GM21390 (cell line): ENCODE data around the gene TASOR.
"Not testable (repeated sequence)": the region's sequence is repeated elsewhere in the genome, so short reads cannot be mapped to it uniquely, and the experiment has no call there.

ENCODE experiments used
- ATAC-seq: cut with Tn5 transposase; IDR thresholded peaks from one replicate; pipeline ENCODE4 v1.9.1; 2021; ENCODE audit not compliant: unreplicated experiment

TASOR gene

GRCh38 chr3:56683122-56683817 is at the start of gene TASOR:
Gene TASOR (minus strand): TSS chr3:56683265. CDS start chr3:56683006, 259 bp downstream.
- ATAC-seq: peak; percentile 71

- ATAC-seq: no peak
These were observed 49.0 kb upstream of the TASOR start for GRCh38 chr3:56732109-56732508.

GRCh38 chr3:56725175-56725574 is 42.1 kb upstream of the TASOR start:
- ATAC-seq: peak; percentile 99

- no peak for ATAC-seq
These were observed 41.6 kb upstream of the TASOR start for GRCh38 chr3:56724676-56725075.

GRCh38 chr3:56720849-56721248 is 37.8 kb upstream of the TASOR start:
- no peak for ATAC-seq

GRCh38 chr3:56718809-56719208 is 35.7 kb upstream of the TASOR start:
- not testable (repeated sequence) for ATAC-seq

- no peak for ATAC-seq
These were observed 28.3 kb upstream of the TASOR start for GRCh38 chr3:56711344-56711743.

GRCh38 chr3:56707412-56707811 is 24.3 kb upstream of the TASOR start:
- ATAC-seq: not testable (repeated sequence)

GRCh38 chr3:56706629-56707028 is 23.6 kb upstream of the TASOR start:
- no peak for ATAC-seq

- ATAC-seq: no peak
These were observed 21.6 kb upstream of the TASOR start for GRCh38 chr3:56704706-56705105.

GRCh38 chr3:56702490-56703315 is 19.6 kb upstream of the TASOR start:
- ATAC-seq: peak; percentile 49

GRCh38 chr3:56700151-56700550 is 17.1 kb upstream of the TASOR start:
- no peak for ATAC-seq

- ATAC-seq: no peak
These were observed 12.0 kb upstream of the TASOR start for GRCh38 chr3:56694867-56695683.

- ATAC-seq: no peak
These were observed 10.7 kb upstream of the TASOR start for GRCh38 chr3:56693750-56694149.

GRCh38 chr3:56692520-56693433 is 9.7 kb upstream of the TASOR start:
- ATAC-seq: peak; percentile 80

- ATAC-seq: not testable (repeated sequence)
These were observed 8.9 kb upstream of the TASOR start for GRCh38 chr3:56692001-56692365.

GRCh38 chr3:56691165-56692000 is 8.3 kb upstream of the TASOR start:
- no peak for ATAC-seq

GRCh38 chr3:56689303-56689702 is 6.2 kb upstream of the TASOR start:
- no peak for ATAC-seq

- ATAC-seq: peak; percentile 56
These were observed 5.1 kb upstream of the TASOR start for GRCh38 chr3:56688191-56688590.

GRCh38 chr3:56684029-56684428 is 964 bp upstream of the TASOR start:
- no peak for ATAC-seq
